ENCODE results near the gene SLC25A41.

The SLC25A41 gene

GRCh38 chr19:6471076-6471475, 37.5 kb upstream of the SLC25A41 start:
- no peak for TF ChIP-seq CTCF (conservative IDR thresholded peaks at IDR 0.05; ENCODE audit: control insufficient read depth, insufficient read depth, low read depth, low read length)
- no peak for DNase-seq (ENCODE audit: low read depth)
- no peak overlapping the region for H3K4me3 ChIP-seq (ENCODE audit: control insufficient read depth, low read depth, low read length)

- no peak for DNase-seq (ENCODE audit: low read depth)
- no peak overlapping the region for H3K4me3 ChIP-seq (ENCODE audit: control insufficient read depth, low read depth, low read length)
- TF ChIP-seq CTCF (conservative IDR thresholded peaks at IDR 0.05; ENCODE audit: control insufficient read depth, insufficient read depth, low read depth, low read length), result no peak
Measured at GRCh38 chr19:6470173-6470572, 36.6 kb upstream of the SLC25A41 start.

- no peak overlapping the region for H3K4me3 ChIP-seq (ENCODE audit: control insufficient read depth, low read depth, low read length)
- no peak for DNase-seq (ENCODE audit: low read depth)
- no peak for TF ChIP-seq CTCF (conservative IDR thresholded peaks at IDR 0.05; ENCODE audit: control insufficient read depth, insufficient read depth, low read depth, low read length)
Measured at GRCh38 chr19:6467384-6467783, 33.8 kb upstream of the SLC25A41 start.

GRCh38 chr19:6466526-6467248, 33.1 kb upstream of the SLC25A41 start:
- H3K4me3 ChIP-seq (ENCODE audit: control insufficient read depth, low read depth, low read length), result no peak overlapping the region
- no peak for DNase-seq (ENCODE audit: low read depth)
- TF ChIP-seq CTCF (conservative IDR thresholded peaks at IDR 0.05; ENCODE audit: control insufficient read depth, insufficient read depth, low read depth, low read length), result no peak

GRCh38 chr19:6465663-6466062, 32.1 kb upstream of the SLC25A41 start:
- DNase-seq (ENCODE audit: low read depth), result no peak
- no peak overlapping the region for H3K4me3 ChIP-seq (ENCODE audit: control insufficient read depth, low read depth, low read length)
- no peak for TF ChIP-seq CTCF (conservative IDR thresholded peaks at IDR 0.05; ENCODE audit: control insufficient read depth, insufficient read depth, low read depth, low read length)

- no peak for DNase-seq (ENCODE audit: low read depth)
- no peak for TF ChIP-seq CTCF (conservative IDR thresholded peaks at IDR 0.05; ENCODE audit: control insufficient read depth, insufficient read depth, low read depth, low read length)
- no peak overlapping the region for H3K4me3 ChIP-seq (ENCODE audit: control insufficient read depth, low read depth, low read length)
Measured at GRCh38 chr19:6465006-6465405, 31.4 kb upstream of the SLC25A41 start.

All from fibroblast of mammary gland (primary cell).